Right cardiac atrium (tissue), 5 donors: ENCODE data around the gene HSPG2. TPM values are rescaled to one million over a fixed set of nuclear protein-coding genes. Genes with fewer than 3 reads are reported as not detected.

Source experiments
- ATAC-seq, 2 donors: fragments of 200-7000 bp; cut with Tn5 transposase; one replicate each; pipeline versions ENCODE4 v1.8.0 to v1.9.1; 2020; ENCODE audit warnings: moderate library complexity in 2 of 2, mild to moderate bottlenecking in 1 of 2
- DNase-seq, 3 donors: peaks; one replicate each; pipeline ENCODE4 v3.0.0-alpha.2; 2020
- H3K27ac ChIP-seq: one replicate; pipeline ENCODE4 v1.5.1; 2013; ENCODE audit warnings: mild to moderate bottlenecking, low read length, control low read depth, moderate library complexity
- H3K27me3 ChIP-seq: one replicate; pipeline ENCODE4 v1.6.1; 2013; ENCODE audit not compliant: control insufficient read depth, insufficient read depth
- H3K4me1 ChIP-seq: one replicate; pipeline ENCODE4 v1.6.1; 2013; ENCODE audit warnings: low read length; ENCODE audit not compliant: control insufficient read depth, insufficient read depth
- H3K4me3 ChIP-seq: one replicate; pipeline ENCODE4 v1.5.1; 2013; ENCODE audit warnings: low read length, control low read depth
- H3K9me3 ChIP-seq: one replicate; pipeline ENCODE4 v1.6.1; 2013; ENCODE audit warnings: low read length; ENCODE audit not compliant: control insufficient read depth
- WGBS: extraction: QIAGEN DNeasy Blood & Tissue Kit; methylation state at CpG from one replicate; pipeline ENCODE4 v1.1.7; 2013; 5-methylcytosine and 5-hydroxymethylcytosine counted together
- intact Hi-C, 4 donors: fragments of 100-400 bp; cut with DNase I; formaldehyde crosslinking; loops; one replicate each; pipeline versions ENCODE4 v1.11.0 to v1.14.0; 2022 to 2023
- polyA plus RNA-seq: library from polyadenylated mRNA; stranded (reverse); fragments of 200-250 nt; gene quantifications from one replicate; pipeline ENCODE4 v1.2.3, GENCODE V29; 2013
- total RNA-seq, 4 donors: library from RNA; stranded (reverse); fragmentation: NEBNext Ultra II Directional; extraction: Animal tissue kit (Norgen Biotek cat#: 25700); gene quantifications; one replicate each; pipeline ENCODE4 v1.2.1, GENCODE V29; 2021
- donor health status: healthy with polysubstance abuse.
- donor health status: DM: no; HTN: yes; CAD: no.
- donor health status: DM: no; HTN: no; CAD: no.
- donor health status: DM: no; HTN: yes; CAD: no; lungs with severe emphysema.
- donor health status: DM: yes; HTN: yes; CAD: no.

The HSPG2 gene
- total and polyA plus RNA-seq, 5 donors: 257 to 659 (median 459) TPM

DNA sequence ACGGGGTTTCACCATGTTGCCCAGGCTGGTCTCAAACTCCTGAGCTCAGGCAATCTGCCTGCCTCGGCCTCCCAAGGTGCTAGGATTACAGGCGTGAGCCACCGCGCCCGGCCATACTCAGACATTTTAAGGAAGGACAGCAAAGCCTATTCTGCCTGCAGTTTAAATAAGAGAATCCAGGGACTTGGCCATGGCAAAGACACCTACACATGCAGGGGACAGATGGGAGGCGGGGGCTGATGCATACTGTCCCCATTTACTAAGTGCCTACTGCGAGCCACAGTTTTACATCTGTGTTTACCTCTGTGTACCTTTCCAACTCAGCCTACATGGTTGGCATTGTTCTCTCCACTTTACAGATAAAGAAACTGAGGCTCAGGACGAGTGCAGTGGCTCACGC, 99.6 kb downstream of the HSPG2 start:
- no peaks in the 10 kb centered on the region for H3K9me3 ChIP-seq
- no peak overlapping the region for H3K4me3 ChIP-seq
- no peak overlapping the region for H3K27ac ChIP-seq
- intact Hi-C loops: no loop called here
- WGBS: 97% methylated on average over 10 of the region's 10 CpGs
- no peaks in the 10 kb centered on the region for H3K4me1 ChIP-seq
- DNase-seq (peak in 1 of 3 donors; percentile 10), ATAC-seq (no peak)
- H3K27me3 ChIP-seq: no peaks in the 10 kb centered on the region

DNA sequence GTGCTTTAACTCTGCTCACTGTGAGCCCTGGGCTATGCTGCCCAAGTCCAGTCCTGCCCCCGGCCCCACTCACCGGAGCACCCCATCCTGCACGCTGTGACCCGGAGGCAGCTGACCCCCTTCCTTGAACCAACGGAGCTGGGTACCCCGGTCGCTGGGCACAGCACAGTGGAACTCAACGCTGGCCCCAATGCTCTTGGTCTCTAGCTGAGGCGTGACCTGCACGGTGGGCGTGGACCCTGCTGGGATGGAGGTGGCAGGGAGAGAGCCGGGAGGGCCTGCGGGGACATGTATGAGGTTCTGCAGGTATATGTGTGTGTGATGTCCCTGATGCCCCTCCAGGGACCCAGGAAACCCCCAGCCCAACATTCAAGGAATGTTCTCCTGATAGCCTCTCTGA, 100.4 kb downstream of the HSPG2 start:
- Histone ChIP-seq H3K4me1 (no peaks in the 10 kb centered on the region), H3K27ac (no peak overlapping the region), H3K4me3 (no peak overlapping the region), H3K27me3 (no peaks in the 10 kb centered on the region), H3K9me3 (no peaks in the 10 kb centered on the region)
- 92% methylated on average over 13 of the region's 13 CpGs for WGBS
- peak in 2 of 3 donors; percentile 8 to 56 for DNase-seq
- no peak for ATAC-seq
- intact Hi-C loops: no loop called here

DNA sequence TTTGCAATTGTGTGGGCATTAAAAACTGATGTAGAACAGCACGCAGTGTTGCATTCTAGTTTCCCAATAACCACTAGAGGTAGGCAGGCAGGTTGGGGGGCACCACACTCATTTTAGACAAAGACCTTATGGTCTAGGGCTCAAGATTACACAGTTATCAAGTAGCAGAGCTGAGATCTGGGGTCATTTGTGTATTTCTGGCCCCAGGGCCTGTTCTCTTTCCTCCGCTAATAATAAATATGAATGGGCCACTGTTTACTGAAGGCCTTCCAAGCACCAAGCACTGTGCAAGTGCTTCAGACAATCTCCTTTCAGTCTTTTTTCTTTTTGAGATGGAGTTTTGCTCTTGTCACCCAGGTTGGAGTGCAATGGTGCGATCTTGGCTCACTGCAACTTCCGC, 101.1 kb downstream of the HSPG2 start:
- Histone ChIP-seq H3K27me3 (no peaks in the 10 kb centered on the region), H3K9me3 (no peaks in the 10 kb centered on the region), H3K4me3 (no peak overlapping the region), H3K27ac (no peak overlapping the region), H3K4me1 (no peaks in the 10 kb centered on the region)
- DNase-seq (no peak), ATAC-seq (no peak)
- intact Hi-C loops: no loop called here
- WGBS: 96% methylated on average over 4 of the region's 4 CpGs

DNA sequence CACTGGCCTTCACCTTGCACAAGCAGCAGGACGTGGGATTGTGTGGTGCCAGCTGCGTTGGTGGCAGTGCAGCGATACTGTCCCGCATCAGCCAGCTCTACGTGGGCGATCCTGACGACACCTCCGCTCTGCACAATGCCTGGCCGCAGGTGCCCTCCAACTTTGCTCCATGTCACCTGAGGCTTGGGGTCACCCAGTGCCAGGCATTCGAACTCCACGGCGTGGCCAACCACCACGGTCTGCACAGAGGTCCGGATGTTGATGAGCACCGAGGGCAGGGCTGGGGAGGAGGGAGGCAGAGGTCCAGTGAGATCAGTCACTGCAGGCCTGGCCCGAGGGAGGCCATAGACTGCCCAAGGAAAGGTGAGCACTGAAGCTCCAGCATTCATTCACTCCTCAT, 102.4 kb downstream of the HSPG2 start:
- Histone ChIP-seq H3K27ac (no peak overlapping the region), H3K4me1 (no peaks in the 10 kb centered on the region), H3K9me3 (no peaks in the 10 kb centered on the region), H3K4me3 (no peak overlapping the region), H3K27me3 (no peaks in the 10 kb centered on the region)
- WGBS: 97% methylated on average over 16 of the region's 16 CpGs
- intact Hi-C loops: no loop called here
- DNase-seq: peak in 1 of 3 donors; percentile 50
- no peak for ATAC-seq

DNA sequence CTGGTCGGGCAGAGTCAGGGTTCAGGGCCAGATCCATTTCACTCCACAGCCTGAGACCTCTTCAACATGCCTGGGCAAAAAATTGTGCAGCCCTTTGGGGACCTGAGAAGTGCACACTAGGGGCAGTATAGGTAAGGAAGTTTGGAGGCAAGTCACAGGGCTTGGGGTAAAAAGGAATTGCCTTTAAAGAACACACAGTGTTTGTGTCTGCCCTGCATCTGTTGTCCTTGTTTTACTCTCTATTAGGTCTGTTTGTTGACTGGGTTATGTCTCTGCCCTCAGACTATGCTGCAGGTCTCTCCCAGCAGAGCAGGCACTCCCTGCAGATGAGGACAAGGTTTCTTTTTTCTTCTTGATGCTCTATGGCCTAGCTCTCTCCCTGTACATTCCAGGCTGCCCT, 103.0 kb downstream of the HSPG2 start:
- intact Hi-C loops: no loop called here
- H3K4me3 ChIP-seq: no peak overlapping the region
- WGBS: 96% methylated on average over 1 of the region's 1 CpG
- H3K27me3 ChIP-seq: no peaks in the 10 kb centered on the region
- DNase-seq (no peak), ATAC-seq (no peak)
- H3K27ac ChIP-seq: no peak overlapping the region
- no peaks in the 10 kb centered on the region for H3K9me3 ChIP-seq
- no peaks in the 10 kb centered on the region for H3K4me1 ChIP-seq

DNA sequence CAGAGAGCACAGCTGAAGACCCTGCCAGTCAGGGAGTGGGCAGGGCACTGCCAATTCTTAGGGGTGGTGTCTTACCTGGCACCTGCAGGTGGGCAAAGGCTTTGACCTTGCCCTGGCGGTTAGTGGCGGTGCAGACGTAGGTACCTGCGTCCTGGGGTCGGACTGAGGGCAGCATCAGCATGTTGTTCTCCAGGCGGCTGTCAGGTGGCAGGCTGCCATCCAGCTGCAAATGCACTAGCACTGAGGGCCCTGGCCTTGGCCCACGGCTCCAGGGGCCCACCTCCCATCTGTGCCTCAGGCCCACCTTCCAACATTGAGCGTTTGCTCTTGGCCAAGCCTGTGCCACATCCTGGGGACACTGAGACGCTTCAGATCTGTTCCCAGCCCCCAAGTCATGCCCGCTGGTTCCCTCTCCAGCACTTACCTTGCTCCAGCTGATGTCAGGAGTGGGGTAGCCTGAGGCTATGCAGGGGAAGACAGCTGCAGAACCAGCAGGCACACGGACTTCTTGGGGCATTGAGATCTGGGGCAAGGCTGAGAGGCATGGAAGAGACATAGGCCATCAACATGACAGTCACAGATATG, 103.6 kb downstream of the HSPG2 start:
- H3K9me3 ChIP-seq: no peaks in the 10 kb centered on the region
- 86% methylated on average over 11 of the region's 11 CpGs for WGBS
- DNase-seq: peak in 1 of 3 donors; percentile 58
- ATAC-seq: no peak
- no peaks in the 10 kb centered on the region for H3K27me3 ChIP-seq
- H3K4me3 ChIP-seq: no peak overlapping the region
- H3K4me1 ChIP-seq: no peaks in the 10 kb centered on the region
- no peak overlapping the region for H3K27ac ChIP-seq
- intact Hi-C loops: no loop called here

DNA sequence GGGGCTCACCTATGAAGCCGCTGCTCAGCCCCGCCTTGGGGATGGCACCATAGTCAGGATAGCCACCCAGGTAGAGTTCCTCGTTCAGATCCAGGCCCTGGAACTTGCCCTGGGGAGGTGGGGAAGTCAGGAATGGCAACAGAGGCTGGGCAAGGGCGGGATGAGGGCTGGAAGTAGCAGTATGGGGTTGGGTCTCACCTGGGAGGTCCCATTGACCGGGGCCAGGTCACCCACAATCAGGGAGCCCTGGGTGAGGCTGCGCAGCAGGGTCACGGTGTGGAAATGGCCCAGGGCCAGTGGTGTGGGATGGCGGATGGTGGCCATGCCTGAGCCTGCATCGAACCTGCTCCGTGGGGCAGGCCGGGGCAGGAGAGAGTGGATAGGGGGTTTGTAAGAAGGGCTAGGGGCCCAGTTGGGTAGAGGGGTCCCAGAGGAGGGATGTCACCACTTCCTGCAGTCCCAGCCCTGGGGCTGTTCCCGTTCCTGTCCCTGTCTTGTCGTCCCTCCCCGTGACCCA, 105.6 kb downstream of the HSPG2 start:
- DNase-seq: peak in 1 of 3 donors; percentile 52

DNA sequence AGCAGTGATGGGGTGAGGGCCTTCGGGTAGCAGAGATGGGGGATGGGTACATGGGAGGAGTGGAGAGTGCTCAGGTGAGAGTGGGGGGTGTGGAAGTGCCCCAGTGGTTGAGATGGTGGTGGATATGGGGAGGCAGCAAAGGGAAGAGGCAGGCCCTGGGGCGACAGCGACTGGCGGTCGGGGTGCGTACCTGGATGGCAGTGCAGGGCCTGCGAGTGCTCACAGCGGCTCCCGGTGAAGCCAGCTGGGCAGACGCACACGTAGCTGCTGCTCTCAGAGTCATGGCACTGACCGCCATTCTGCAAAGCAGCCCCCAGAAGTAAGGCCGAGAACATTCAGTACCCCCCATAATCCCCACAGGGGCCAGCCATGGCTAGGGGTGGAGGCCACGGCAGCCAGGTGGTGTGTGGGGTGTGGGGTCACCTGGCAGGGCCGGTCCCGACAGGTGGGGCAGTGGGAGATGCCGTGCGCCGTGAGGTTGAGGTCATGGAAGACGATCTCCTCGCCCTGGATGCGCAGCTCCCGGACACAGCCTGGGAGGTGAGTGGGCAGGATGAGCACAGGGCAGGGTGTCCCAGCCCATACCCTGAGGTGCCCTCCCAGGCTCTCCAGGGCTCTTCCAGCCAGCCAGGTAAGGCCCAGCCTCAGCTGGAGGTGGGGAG, 106.2 kb downstream of the HSPG2 start:
- no peaks in the 10 kb centered on the region for H3K27me3 ChIP-seq
- H3K4me3 ChIP-seq: no peak overlapping the region
- DNase-seq (peak in 1 of 3 donors; percentile 50), ATAC-seq (peak; percentile 4)
- intact Hi-C loops: no loop called here
- 92% methylated on average over 23 of the region's 23 CpGs for WGBS
- no peaks in the 10 kb centered on the region for H3K9me3 ChIP-seq
- H3K4me1 ChIP-seq: no peaks in the 10 kb centered on the region
- H3K27ac ChIP-seq: no peak overlapping the region

More for the DNA sequence above, 105.6 kb downstream of the HSPG2 start:
- H3K27ac ChIP-seq: no peak overlapping the region
- intact Hi-C loops: no loop called here
- H3K9me3 ChIP-seq: no peaks in the 10 kb centered on the region
- no peaks in the 10 kb centered on the region for H3K4me1 ChIP-seq
- 88% methylated on average over 14 of the region's 14 CpGs for WGBS
- ATAC-seq: no peak
- H3K4me3 ChIP-seq: no peak overlapping the region
- H3K27me3 ChIP-seq: no peaks in the 10 kb centered on the region

DNA sequence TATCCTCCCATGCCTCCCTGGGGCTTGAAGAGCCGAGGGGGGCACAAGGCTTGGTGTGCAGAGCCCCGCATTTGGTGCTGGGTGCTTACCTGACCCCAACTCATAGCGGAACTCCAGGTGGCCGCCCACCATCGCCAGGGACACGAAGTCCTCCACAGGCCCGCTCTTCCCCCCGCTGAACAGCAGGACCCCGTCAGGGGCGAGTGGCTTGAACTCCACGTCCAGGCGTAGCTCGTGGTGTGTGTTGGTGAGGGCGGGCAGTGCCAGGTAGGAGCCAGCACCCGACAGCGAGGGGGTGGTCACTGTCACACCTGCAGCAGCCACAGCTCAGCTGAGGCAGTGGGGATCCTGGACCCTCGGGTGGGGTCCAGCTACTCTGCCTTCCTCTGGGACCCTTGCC, 107.8 kb downstream of the HSPG2 start:
- Histone ChIP-seq H3K4me1 (no peaks in the 10 kb centered on the region), H3K27ac (no peak overlapping the region), H3K9me3 (no peaks in the 10 kb centered on the region), H3K27me3 (no peaks in the 10 kb centered on the region), H3K4me3 (no peak overlapping the region)
- intact Hi-C loops: no loop called here
- 95% methylated on average over 17 of the region's 17 CpGs for WGBS
- ATAC-seq (no peak), DNase-seq (peak in 1 of 3 donors; percentile 49)

DNA sequence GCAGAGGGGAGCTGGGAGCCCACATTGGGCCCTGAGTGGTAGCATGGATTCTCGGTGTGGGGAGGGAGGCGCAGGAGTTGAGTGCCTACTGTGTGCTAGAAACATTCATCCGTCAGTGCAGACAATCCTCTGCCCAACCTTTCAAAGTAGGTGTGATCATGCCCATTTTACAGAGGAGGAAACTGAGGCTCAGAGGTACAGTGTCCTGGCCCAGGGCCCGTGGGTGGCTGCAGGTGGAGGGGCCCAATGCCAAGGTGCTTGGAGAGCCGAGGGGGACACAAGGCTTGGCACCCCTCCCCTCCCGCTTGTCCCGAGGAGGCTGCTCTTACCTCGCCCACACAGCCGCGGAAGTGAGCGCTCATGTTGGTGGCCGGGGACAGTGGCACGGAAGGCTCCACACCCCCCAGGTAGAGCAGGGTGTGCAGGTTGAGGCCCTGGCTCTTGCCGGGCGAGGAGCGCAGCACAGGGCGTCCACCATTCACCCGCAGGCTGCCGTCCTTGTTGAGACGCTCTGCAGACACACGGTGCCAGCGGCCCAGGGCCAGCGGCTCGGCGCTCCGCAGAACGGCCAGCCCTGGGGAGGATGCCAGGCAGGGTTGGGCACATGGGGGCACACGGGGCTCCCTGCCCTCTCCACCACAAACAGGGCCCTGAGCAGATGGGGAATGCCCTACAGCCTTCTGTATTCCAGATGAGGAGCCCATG, 108.5 kb downstream of the HSPG2 start:
- 89% methylated on average over 28 of the region's 28 CpGs for WGBS
- H3K27me3 ChIP-seq: no peaks in the 10 kb centered on the region
- H3K4me1 ChIP-seq: no peaks in the 10 kb centered on the region
- DNase-seq (peak in 1 of 3 donors; percentile 48), ATAC-seq (peak in 1 of 2 donors; percentile 0)
- intact Hi-C loops: no loop called here
- H3K4me3 ChIP-seq: no peak overlapping the region
- no peak overlapping the region for H3K27ac ChIP-seq
- H3K9me3 ChIP-seq: no peaks in the 10 kb centered on the region

DNA sequence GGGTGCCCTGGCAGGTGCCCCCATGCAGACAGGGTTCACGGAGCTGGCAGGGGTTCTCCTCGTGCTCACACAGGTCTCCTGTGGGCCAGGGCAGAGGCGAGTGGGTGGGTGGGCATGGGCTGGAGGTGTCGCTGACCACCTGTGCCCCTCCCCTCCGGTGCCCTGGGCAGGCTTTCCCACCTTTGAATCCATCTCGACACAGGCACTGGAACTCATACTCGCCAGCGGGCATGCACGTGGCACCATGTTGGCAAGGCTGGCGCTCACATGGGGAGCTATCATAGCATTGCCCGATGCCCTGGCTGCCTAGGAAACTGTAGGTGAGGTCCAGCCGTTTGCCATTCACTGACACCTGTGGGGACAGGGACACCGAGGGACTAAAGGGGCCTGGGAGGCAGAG, 109.0 kb downstream of the HSPG2 start:
- Histone ChIP-seq H3K4me3 (no peak overlapping the region), H3K9me3 (no peaks in the 10 kb centered on the region), H3K27me3 (no peaks in the 10 kb centered on the region), H3K27ac (no peak overlapping the region), H3K4me1 (no peaks in the 10 kb centered on the region)
- WGBS: 89% methylated on average over 13 of the region's 13 CpGs
- no peak for ATAC-seq
- peak in 1 of 3 donors; percentile 40 for DNase-seq
- intact Hi-C loops: no loop called here
